Measurements from ENCODE around the gene TNFAIP1. TPM values are rescaled to one million over a fixed set of nuclear protein-coding genes. Genes with fewer than 3 reads are reported as not detected.

TNFAIP1 gene
- total and polyA plus RNA-seq, 2 of the 4 experiments (the other 2 are of a cell fraction) = 49.1 to 62.9 TPM

DNA sequence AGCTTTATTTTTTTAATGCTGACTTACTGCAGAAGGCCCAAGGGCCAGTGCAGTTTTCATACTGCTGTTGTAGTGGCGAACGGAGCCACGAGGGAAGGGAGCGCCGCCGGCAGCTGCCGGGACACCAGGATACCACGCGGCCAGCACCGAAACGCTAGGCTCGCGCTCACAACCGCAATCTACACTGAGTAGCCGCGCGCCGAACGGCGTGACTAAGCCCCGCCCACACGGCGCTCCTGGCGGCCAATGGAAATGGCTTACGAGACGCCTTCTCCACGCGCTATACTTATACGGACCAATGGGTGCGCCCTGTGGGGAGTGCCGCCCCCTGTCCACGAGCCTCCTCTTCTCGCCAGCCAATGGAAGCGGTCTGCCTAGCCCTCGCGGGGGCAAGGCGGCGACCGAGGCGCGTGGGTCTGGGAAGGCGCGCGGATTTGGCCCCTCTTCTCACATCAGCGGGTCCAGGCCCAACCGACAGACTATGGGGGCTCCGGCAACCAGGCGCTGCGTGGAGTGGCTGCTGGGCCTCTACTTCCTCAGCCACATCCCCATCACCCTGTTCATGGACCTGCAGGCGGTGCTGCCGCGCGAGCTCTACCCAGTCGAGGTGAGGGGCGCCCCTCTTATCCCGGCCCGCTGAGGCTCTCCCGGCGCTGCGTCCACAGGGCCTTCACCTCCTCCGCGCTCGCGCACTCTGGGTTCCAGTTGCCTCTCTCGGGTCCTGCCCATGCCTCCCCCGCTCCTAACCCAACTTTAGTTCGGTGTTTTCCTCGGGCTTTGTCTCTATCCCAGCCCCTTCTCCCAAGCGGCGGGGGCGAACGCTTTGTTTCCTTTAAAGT, 16.6 kb upstream of the TNFAIP1 start, which contains the start of gene TMEM97:
Gene TMEM97 (plus strand): TSS at position 442 of the 839 bp plus-strand sequence. CDS start 40 bp downstream, at position 482.
- Histone ChIP-seq H3K4me1 (ENCODE audit: control insufficient read depth, insufficient read depth, low read length) (peaks cover 4% of the 10 kb centered on the region; the same call in 1 of the 2 replicates), H4K91ac (ENCODE audit: insufficient read depth, low read depth, low read length) (no peak within 1 kb of the TSS), H3K14ac (replicated peaks; ENCODE audit: low read depth, low read length) (no peak within 1 kb of the TSS; the same call in 1 of the 2 replicates), H2AK9ac (replicated peaks; ENCODE audit: low read depth, low read length, poor library complexity) (peak within 1 kb of the TSS; percentile 89), H2AFZ (replicated peaks; ENCODE audit: low read length, poor library complexity) (peak within 1 kb of the TSS; percentile 100), H3K23ac (ENCODE audit: low read depth, low read length) (peak within 1 kb of the TSS; percentile 31; the same call in 1 of the 2 replicates), H4K8ac (ENCODE audit: low read depth in 2 of 2, low read length in 2 of 2) (peak within 1 kb of the TSS in 1 of 2 experiments; percentile 33; a peak in 2 of 4 replicates), H3K18ac (ENCODE audit: low read depth, low read length) (no peak within 1 kb of the TSS), H3K4ac (ENCODE audit: low read depth, low read length) (peak within 1 kb of the TSS; percentile 17; the same call in 1 of the 2 replicates), H2BK5ac (ENCODE audit: low read depth, low read length, poor library complexity, severe bottlenecking) (no peak within 1 kb of the TSS), H3K36me3 (ENCODE audit: control insufficient read depth, insufficient read depth, low read length) (no peaks in the 10 kb centered on the region), H2BK120ac (ENCODE audit: low read depth, low read length) (no peak within 1 kb of the TSS), H2BK15ac (ENCODE audit: low read depth, low read length) (no peak within 1 kb of the TSS), H3K9ac (ENCODE audit: low read depth, low read length) (peak within 1 kb of the TSS; percentile 46), H3K27ac (ENCODE audit: insufficient read depth, low read length) (peak within 1 kb of the TSS; percentile 15; the same call in 1 of the 2 replicates), H3K27me3 (ENCODE audit: control insufficient read depth, insufficient read depth, low read length) (no peaks in the 10 kb centered on the region), H3K9me3 (ENCODE audit: control insufficient read depth, insufficient read depth, low read length) (no peaks in the 10 kb centered on the region), H3K56ac (ENCODE audit: extremely low read depth, insufficient read depth, low read length) (no peak within 1 kb of the TSS), H2AK5ac (ENCODE audit: low read depth, low read length) (no peak within 1 kb of the TSS), H2BK20ac (ENCODE audit: low read depth, low read length) (no peak within 1 kb of the TSS), H3K9me1 (ENCODE audit: insufficient read depth, low read length) (peaks cover 3% of the 10 kb centered on the region; the same call in 1 of the 2 replicates), H4K20me1 (ENCODE audit: insufficient read depth, low read length) (no peaks in the 10 kb centered on the region), H4K5ac (ENCODE audit: low read depth, low read length) (no peak within 1 kb of the TSS), H3K4me2 (ENCODE audit: low read depth, low read length) (peak within 1 kb of the TSS; percentile 87), H3K79me1 (ENCODE audit: low read depth in 1 of 2, low read length in 2 of 2) (peaks cover 16 to 21% of the 10 kb centered on the region in 2 experiments; a peak in 3 of 4 replicates), H3K4me3 (ENCODE audit: insufficient read depth, low read depth, low read length) (peak within 1 kb of the TSS; percentile 67)
- 0% methylated on average over 53 of the region's 72 CpGs; no CpG with 5 or more reads in 1 of the 2 experiments for WGBS, 2 experiments (ENCODE audit: extremely low coverage in 2 of 2, insufficient read length in 1 of 2)
- intact Hi-C loops (cut with micrococcal nuclease) = loop anchor here (5.0 kb wide), 1 partner anchor 427 kb away; the partner anchor contains the start of gene LYRM9
- dilution Hi-C loops (cut with HindIII; ENCODE audit: low sequenced_read_pairs, unreplicated experiment) = no loop called here
- TF ChIP-seq CHD1 (IDR thresholded peaks at IDR 0.05; ENCODE audit: low read depth, low read length) (no peak), RFX5 (IDR thresholded peaks at IDR 0.05; ENCODE audit: low read depth, low read length) (peak; percentile 5; the same call in 1 of the 2 replicates), MAZ (IDR thresholded peaks at IDR 0.05; ENCODE audit: borderline replicate concordance, low read depth, low read length) (peak; percentile 76; the same call in 1 of the 2 replicates), MXI1 (IDR thresholded peaks at IDR 0.05; ENCODE audit: borderline replicate concordance, low read depth, low read length) (peak; percentile 95), BHLHE40 (IDR thresholded peaks at IDR 0.05; ENCODE audit: low read depth, low read length) (peak; percentile 6; the same call in 1 of the 2 replicates)
- TF ChIP-seq, protein P1, sequence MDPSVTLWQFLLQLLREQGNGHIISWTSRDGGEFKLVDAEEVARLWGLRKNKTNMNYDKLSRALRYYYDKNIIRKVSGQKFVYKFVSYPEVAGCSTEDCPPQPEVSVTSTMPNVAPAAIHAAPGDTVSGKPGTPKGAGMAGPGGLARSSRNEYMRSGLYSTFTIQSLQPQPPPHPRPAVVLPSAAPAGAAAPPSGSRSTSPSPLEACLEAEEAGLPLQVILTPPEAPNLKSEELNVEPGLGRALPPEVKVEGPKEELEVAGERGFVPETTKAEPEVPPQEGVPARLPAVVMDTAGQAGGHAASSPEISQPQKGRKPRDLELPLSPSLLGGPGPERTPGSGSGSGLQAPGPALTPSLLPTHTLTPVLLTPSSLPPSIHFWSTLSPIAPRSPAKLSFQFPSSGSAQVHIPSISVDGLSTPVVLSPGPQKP (IDR thresholded peaks at IDR 0.05; ENCODE audit: borderline replicate concordance, low read depth, low read length) = no peak
- TF ChIP-seq, protein P2, sequence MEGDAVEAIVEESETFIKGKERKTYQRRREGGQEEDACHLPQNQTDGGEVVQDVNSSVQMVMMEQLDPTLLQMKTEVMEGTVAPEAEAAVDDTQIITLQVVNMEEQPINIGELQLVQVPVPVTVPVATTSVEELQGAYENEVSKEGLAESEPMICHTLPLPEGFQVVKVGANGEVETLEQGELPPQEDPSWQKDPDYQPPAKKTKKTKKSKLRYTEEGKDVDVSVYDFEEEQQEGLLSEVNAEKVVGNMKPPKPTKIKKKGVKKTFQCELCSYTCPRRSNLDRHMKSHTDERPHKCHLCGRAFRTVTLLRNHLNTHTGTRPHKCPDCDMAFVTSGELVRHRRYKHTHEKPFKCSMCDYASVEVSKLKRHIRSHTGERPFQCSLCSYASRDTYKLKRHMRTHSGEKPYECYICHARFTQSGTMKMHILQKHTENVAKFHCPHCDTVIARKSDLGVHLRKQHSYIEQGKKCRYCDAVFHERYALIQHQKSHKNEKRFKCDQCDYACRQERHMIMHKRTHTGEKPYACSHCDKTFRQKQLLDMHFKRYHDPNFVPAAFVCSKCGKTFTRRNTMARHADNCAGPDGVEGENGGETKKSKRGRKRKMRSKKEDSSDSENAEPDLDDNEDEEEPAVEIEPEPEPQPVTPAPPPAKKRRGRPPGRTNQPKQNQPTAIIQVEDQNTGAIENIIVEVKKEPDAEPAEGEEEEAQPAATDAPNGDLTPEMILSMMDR (conservative IDR thresholded peaks at IDR 0.05; ENCODE audit: low read depth, low read length) = 0 out of 2 replicates have a peak, but pooled peaks have one; percentile 1
- TF ChIP-seq, protein P3, sequence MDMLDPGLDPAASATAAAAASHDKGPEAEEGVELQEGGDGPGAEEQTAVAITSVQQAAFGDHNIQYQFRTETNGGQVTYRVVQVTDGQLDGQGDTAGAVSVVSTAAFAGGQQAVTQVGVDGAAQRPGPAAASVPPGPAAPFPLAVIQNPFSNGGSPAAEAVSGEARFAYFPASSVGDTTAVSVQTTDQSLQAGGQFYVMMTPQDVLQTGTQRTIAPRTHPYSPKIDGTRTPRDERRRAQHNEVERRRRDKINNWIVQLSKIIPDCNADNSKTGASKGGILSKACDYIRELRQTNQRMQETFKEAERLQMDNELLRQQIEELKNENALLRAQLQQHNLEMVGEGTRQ (IDR thresholded peaks at IDR 0.05; ENCODE audit: low read depth, low read length) = peak; percentile 48
- CTCF ChIA-PET = interaction anchor here (1.1 kb wide), 1 partner anchor 16 kb away, joined by 3 read pairs; the partner anchor contains the start of genes IFT20 and TNFAIP1
- DNase-seq (peak; percentile 97), ATAC-seq (ENCODE audit: low read depth) (peak; percentile 99)
- in situ Hi-C loops (cut with MboI; ENCODE audit: low sequenced_read_pairs) = no loop called here
- POLR2A ChIA-PET (ENCODE audit: unreplicated experiment) = no interaction called here
- BruUV-seq (replicated peaks) = no TSS peak

Data from IMR-90 (cell line).